WTC11 (cell line): ENCODE results near the gene PTPRK. TPM values are rescaled to one million over a fixed set of nuclear protein-coding genes. Genes with fewer than 3 reads are reported as not detected.

ENCODE experiments used
- ATAC-seq: fragments of 200-7000 bp; cut with Tn5 transposase; 2 replicates; pipeline ENCODE4 v1.10.0; 2021; ENCODE audit warnings: mild to moderate bottlenecking, moderate library complexity
- CTCF ChIA-PET: fragments of 300-600 bp; sonication (Branson Sonifier 250); formaldehyde crosslinking; loops from one replicate; lab custom pipeline; 2021; ENCODE audit warnings: antibody characterized with exemption; lab: Charles Lee
- POLR2A ChIA-PET: fragments of 350-600 bp; sonication (Branson Sonifier 250); formaldehyde crosslinking; loops from one replicate; lab custom pipeline; 2021; ENCODE audit warnings: antibody characterized with exemption; lab: Charles Lee
- DNase-seq: peaks from one replicate; pipeline ENCODE4 v3.0.0; 2021; ENCODE audit warnings: low spot score
- H3K27ac Mint-ChIP-seq: 2 replicates; pipeline ENCODE4 v1.8.0; 2021; ENCODE audit warnings: mixed read lengths
- H3K27me3 Mint-ChIP-seq: 2 replicates; pipeline ENCODE4 v1.8.0; 2021; ENCODE audit warnings: low read depth, mild to moderate bottlenecking, moderate library complexity, mixed read lengths
- H3K36me3 Mint-ChIP-seq: 2 replicates; pipeline ENCODE4 v1.8.0; 2021; ENCODE audit warnings: mixed read lengths
- H3K4me1 Mint-ChIP-seq: 2 replicates; pipeline ENCODE4 v1.8.0; 2022; ENCODE audit warnings: mixed read lengths
- H3K4me3 Mint-ChIP-seq: 2 replicates; pipeline ENCODE4 v1.8.0; 2021; ENCODE audit warnings: mild to moderate bottlenecking, moderate library complexity, mixed read lengths
- H3K9me3 Mint-ChIP-seq: 2 replicates; pipeline ENCODE4 v1.8.0; 2021; ENCODE audit warnings: mixed read lengths
- ATF1 ChIP-seq: sonication (generic); formaldehyde crosslinking; IDR thresholded peaks from 2 replicates; pipeline ENCODE4 v1.8.1; 2023; ENCODE audit warnings: mild to moderate bottlenecking, moderate library complexity, missing genetic modification reagents
- ESRRA ChIP-seq: sonication (generic); formaldehyde crosslinking; IDR thresholded peaks from 2 replicates; pipeline ENCODE4 v1.8.1; 2022; ENCODE audit warnings: mild to moderate bottlenecking, missing genetic modification reagents, borderline replicate concordance
- FOXK1 ChIP-seq: sonication (generic); formaldehyde crosslinking; IDR thresholded peaks from 2 replicates; pipeline ENCODE4 v1.8.0; 2022; ENCODE audit warnings: mild to moderate bottlenecking, moderate library complexity, missing genetic modification reagents
- FOXP1 ChIP-seq: sonication (generic); formaldehyde crosslinking; IDR thresholded peaks from 2 replicates; pipeline ENCODE4 v1.8.0; 2022; ENCODE audit warnings: missing genetic modification reagents, mild to moderate bottlenecking, moderate library complexity, borderline replicate concordance
- GABPB1 ChIP-seq: sonication (generic); formaldehyde crosslinking; IDR thresholded peaks from 2 replicates; pipeline ENCODE4 v1.8.1; 2023; ENCODE audit warnings: mild to moderate bottlenecking, missing genetic modification reagents
- GRHL2 ChIP-seq: fragments of 250-450 bp; sonication (Bioruptor Pico); IDR thresholded peaks from 2 replicates; pipeline ENCODE4 v1.8.0; 2022; ENCODE audit warnings: mild to moderate bottlenecking, moderate library complexity; ENCODE audit not compliant: insufficient replicate concordance, severe bottlenecking
- MXD4 ChIP-seq: fragments of 250-450 bp; sonication (Bioruptor Pico); IDR thresholded peaks from 2 replicates; pipeline ENCODE4 v1.8.0; 2021; ENCODE audit warnings: mild to moderate bottlenecking, moderate library complexity, borderline replicate concordance
- NR2C2 ChIP-seq: sonication (generic); formaldehyde crosslinking; IDR thresholded peaks from 2 replicates; pipeline ENCODE4 v1.8.0; 2022; ENCODE audit warnings: mild to moderate bottlenecking, missing genetic modification reagents
- NR3C1 ChIP-seq: sonication (generic); formaldehyde crosslinking; conservative IDR thresholded peaks from 2 replicates; pipeline ENCODE4 v1.8.1; 2023; ENCODE audit warnings: low read depth, mild to moderate bottlenecking, missing genetic modification reagents
- PRRX2 ChIP-seq: fragments of 250-450 bp; sonication (Bioruptor Pico); IDR thresholded peaks from 2 replicates; pipeline ENCODE4 v1.8.0; 2021; ENCODE audit warnings: mild to moderate bottlenecking
- SOX15 ChIP-seq: fragments of 250-450 bp; sonication (Bioruptor Pico); IDR thresholded peaks from 2 replicates; pipeline ENCODE4 v1.9.0; 2021; ENCODE audit warnings: mild to moderate bottlenecking
- TCF7 ChIP-seq: sonication (generic); formaldehyde crosslinking; IDR thresholded peaks from 2 replicates; pipeline ENCODE4 v1.8.0; 2022; ENCODE audit warnings: mild to moderate bottlenecking, low read depth, missing genetic modification reagents, moderate library complexity
- ZNF138 ChIP-seq: sonication (generic); formaldehyde crosslinking; conservative IDR thresholded peaks from 2 replicates; pipeline ENCODE4 v1.8.1; 2022; ENCODE audit warnings: mild to moderate bottlenecking, moderate library complexity, missing genetic modification reagents
- ZNF671 ChIP-seq: fragments of 250-450 bp; sonication (Bioruptor Pico); IDR thresholded peaks from 2 replicates; pipeline ENCODE4 v1.8.0; 2021; ENCODE audit warnings: mild to moderate bottlenecking
- total RNA-seq: library from RNA; stranded (reverse); gene quantifications from 3 replicates; pipeline ENCODE4 v1.2.3, GENCODE V29; 2021
- TF ChIP-seq, protein P1 (sequence below): sonication (generic); formaldehyde crosslinking; conservative IDR thresholded peaks from 2 replicates; pipeline ENCODE4 v1.8.1; 2023; ENCODE audit warnings: mild to moderate bottlenecking, low read depth, missing genetic modification reagents, moderate library complexity
- TF ChIP-seq, protein P2 (sequence below): sonication (generic); formaldehyde crosslinking; IDR thresholded peaks from 2 replicates; pipeline ENCODE4 v1.8.1; 2023; ENCODE audit warnings: mild to moderate bottlenecking, moderate library complexity, missing genetic modification reagents
- TF ChIP-seq, protein P3 (sequence below): sonication (generic); formaldehyde crosslinking; IDR thresholded peaks from 2 replicates; pipeline ENCODE4 v1.8.1; 2022; ENCODE audit warnings: low read depth, mild to moderate bottlenecking, moderate library complexity, missing genetic modification reagents, borderline replicate concordance
- TF ChIP-seq, protein P4 (sequence below): sonication (generic); formaldehyde crosslinking; IDR thresholded peaks from 2 replicates; pipeline ENCODE4 v1.8.1; 2023; ENCODE audit warnings: mild to moderate bottlenecking, missing genetic modification reagents, moderate library complexity
- TF ChIP-seq, protein P5 (sequence below): fragments of 250-450 bp; sonication (Bioruptor Pico); IDR thresholded peaks from 2 replicates; pipeline ENCODE4 v2.1.2; 2022; ENCODE audit warnings: mild to moderate bottlenecking, moderate library complexity
- TF ChIP-seq, protein P6 (sequence below): sonication (generic); formaldehyde crosslinking; IDR thresholded peaks from 2 replicates; pipeline ENCODE4 v1.8.0; 2022; ENCODE audit warnings: mild to moderate bottlenecking, missing genetic modification reagents

PTPRK gene
- total RNA-seq, 1 experiment from 2014 or later: 44.8 TPM

DNA sequence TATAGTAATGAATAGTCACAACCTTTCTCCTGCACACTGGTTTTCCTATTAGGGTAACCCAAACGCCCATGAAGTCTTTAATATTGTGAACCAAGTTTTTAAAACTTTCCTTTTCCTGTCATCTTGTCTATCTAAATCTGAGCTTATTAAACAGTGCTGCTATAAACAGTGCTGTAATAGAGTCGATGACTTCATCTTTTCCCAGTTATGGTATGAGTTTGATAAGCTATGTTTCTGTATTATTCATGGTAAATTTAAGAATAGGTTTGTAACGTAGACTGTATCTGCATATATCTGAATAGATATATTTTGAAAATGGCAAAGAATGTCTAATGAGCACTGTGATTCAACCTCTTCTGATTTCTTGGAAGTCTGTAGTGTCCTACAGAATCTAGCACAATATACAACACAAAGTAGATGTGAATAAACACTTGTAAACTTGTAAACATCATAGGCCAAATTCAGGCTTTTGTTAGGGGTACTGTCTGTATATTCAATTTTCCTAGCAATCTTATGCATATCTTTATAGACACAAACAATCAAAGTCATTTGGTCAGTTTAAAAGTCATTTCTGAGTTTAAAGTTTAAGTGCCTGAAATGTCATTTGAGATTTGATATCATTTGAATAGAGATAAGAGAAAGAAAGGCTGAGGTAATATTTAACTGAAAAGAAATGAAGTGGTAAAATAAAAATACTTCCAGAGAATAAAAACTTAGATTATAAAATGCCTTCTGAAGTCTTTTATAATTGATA is 155.5 kb downstream of the PTPRK start (continued):
- TF ChIP-seq ZNF138 (CRISPR knock-in tag) (no peak), ZNF671 (CRISPR knock-in tag) (no peak), FOXP1 (CRISPR knock-in tag) (no peak), MXD4 (CRISPR knock-in tag) (no peak)
- TF ChIP-seq, protein P1, sequence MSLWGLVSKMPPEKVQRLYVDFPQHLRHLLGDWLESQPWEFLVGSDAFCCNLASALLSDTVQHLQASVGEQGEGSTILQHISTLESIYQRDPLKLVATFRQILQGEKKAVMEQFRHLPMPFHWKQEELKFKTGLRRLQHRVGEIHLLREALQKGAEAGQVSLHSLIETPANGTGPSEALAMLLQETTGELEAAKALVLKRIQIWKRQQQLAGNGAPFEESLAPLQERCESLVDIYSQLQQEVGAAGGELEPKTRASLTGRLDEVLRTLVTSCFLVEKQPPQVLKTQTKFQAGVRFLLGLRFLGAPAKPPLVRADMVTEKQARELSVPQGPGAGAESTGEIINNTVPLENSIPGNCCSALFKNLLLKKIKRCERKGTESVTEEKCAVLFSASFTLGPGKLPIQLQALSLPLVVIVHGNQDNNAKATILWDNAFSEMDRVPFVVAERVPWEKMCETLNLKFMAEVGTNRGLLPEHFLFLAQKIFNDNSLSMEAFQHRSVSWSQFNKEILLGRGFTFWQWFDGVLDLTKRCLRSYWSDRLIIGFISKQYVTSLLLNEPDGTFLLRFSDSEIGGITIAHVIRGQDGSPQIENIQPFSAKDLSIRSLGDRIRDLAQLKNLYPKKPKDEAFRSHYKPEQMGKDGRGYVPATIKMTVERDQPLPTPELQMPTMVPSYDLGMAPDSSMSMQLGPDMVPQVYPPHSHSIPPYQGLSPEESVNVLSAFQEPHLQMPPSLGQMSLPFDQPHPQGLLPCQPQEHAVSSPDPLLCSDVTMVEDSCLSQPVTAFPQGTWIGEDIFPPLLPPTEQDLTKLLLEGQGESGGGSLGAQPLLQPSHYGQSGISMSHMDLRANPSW: no peak
- TF ChIP-seq, protein P2, sequence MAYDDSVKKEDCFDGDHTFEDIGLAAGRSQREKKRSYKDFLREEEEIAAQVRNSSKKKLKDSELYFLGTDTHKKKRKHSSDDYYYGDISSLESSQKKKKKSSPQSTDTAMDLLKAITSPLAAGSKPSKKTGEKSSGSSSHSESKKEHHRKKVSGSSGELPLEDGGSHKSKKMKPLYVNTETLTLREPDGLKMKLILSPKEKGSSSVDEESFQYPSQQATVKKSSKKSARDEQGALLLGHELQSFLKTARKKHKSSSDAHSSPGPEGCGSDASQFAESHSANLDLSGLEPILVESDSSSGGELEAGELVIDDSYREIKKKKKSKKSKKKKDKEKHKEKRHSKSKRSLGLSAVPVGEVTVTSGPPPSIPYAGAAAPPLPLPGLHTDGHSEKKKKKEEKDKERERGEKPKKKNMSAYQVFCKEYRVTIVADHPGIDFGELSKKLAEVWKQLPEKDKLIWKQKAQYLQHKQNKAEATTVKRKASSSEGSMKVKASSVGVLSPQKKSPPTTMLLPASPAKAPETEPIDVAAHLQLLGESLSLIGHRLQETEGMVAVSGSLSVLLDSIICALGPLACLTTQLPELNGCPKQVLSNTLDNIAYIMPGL (CRISPR knock-in tag): no peak

DNA sequence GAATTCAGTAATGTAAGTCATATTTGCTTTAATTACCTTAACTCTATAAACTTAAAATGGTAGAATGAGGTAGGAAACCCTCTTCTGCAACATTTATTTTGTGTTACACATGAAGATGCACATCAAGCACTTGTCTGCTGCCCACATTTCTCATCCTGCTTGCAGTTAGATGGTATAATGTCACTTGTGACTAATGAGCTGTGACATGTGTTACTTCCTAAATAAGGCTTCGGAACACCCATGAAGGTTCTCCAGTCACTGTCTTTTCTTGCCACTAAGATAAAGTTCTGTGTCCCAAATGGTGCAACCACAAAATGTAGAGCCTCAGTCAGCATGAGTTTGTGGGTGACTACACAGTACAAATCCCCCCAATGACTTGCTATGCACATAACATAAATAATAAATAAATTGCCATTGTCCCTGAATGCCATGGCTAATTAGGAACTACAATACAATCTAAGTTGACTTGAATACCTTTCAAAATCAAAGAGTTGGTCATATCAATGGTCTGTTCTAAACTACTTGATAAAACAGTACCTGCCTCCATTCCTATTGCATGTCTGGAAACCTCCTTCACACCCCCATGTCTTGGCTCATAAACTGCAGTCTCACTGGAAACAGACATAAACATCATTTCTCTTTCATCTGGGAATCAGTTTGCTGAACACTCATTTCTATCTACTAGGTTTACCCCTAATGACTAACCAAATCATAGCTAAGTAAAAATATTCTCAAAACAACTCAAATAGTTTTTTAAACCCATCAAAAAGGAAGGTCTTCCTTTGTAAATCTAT is 157.2 kb downstream of the PTPRK start:
- POLR2A ChIA-PET: no interaction called here
- H3K27ac Mint-ChIP-seq: no peak overlapping the region
- DNase-seq (no peak), ATAC-seq (no peak)
- 0 out of 2 replicates have a peak, but pooled peaks cover 3% of the 10 kb centered on the region for H3K4me1 Mint-ChIP-seq
- no peaks in the 10 kb centered on the region for H3K36me3 Mint-ChIP-seq
- H3K27me3 Mint-ChIP-seq: no peaks in the 10 kb centered on the region
- no peak overlapping the region for H3K4me3 Mint-ChIP-seq
- peaks cover 5% of the 10 kb centered on the region; the same call in 1 of the 2 replicates for H3K9me3 Mint-ChIP-seq
- CTCF ChIA-PET: no interaction called here
- TF ChIP-seq ZNF138 (CRISPR knock-in tag): no peak
- TF ChIP-seq TCF7: no peak
- TF ChIP-seq, protein P3, sequence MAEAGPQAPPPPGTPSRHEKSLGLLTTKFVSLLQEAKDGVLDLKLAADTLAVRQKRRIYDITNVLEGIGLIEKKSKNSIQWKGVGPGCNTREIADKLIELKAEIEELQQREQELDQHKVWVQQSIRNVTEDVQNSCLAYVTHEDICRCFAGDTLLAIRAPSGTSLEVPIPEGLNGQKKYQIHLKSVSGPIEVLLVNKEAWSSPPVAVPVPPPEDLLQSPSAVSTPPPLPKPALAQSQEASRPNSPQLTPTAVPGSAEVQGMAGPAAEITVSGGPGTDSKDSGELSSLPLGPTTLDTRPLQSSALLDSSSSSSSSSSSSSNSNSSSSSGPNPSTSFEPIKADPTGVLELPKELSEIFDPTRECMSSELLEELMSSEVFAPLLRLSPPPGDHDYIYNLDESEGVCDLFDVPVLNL (CRISPR knock-in tag): no peak
- TF ChIP-seq, protein P4, sequence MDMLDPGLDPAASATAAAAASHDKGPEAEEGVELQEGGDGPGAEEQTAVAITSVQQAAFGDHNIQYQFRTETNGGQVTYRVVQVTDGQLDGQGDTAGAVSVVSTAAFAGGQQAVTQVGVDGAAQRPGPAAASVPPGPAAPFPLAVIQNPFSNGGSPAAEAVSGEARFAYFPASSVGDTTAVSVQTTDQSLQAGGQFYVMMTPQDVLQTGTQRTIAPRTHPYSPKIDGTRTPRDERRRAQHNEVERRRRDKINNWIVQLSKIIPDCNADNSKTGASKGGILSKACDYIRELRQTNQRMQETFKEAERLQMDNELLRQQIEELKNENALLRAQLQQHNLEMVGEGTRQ (CRISPR knock-in tag): no peak
- TF ChIP-seq GRHL2 (CRISPR knock-in tag): no peak
- TF ChIP-seq NR3C1: no peak
- TF ChIP-seq PRRX2 (CRISPR knock-in tag): no peak
- TF ChIP-seq, protein P1: no peak
- TF ChIP-seq ATF1 (CRISPR knock-in tag): no peak
- TF ChIP-seq FOXP1 (CRISPR knock-in tag): no peak
- TF ChIP-seq FOXK1: no peak
- TF ChIP-seq, protein P5, sequence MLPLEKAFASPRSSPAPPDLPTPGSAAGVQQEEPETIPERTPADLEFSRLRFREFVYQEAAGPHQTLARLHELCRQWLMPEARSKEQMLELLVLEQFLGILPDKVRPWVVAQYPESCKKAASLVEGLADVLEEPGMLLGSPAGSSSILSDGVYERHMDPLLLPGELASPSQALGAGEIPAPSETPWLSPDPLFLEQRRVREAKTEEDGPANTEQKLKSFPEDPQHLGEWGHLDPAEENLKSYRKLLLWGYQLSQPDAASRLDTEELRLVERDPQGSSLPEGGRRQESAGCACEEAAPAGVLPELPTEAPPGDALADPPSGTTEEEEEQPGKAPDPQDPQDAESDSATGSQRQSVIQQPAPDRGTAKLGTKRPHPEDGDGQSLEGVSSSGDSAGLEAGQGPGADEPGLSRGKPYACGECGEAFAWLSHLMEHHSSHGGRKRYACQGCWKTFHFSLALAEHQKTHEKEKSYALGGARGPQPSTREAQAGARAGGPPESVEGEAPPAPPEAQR (CRISPR knock-in tag): no peak
- no peak for TF ChIP-seq SOX15 (CRISPR knock-in tag)
- TF ChIP-seq GABPB1 (CRISPR knock-in tag): no peak
- TF ChIP-seq ESRRA (CRISPR knock-in tag): no peak
- TF ChIP-seq, protein P6, sequence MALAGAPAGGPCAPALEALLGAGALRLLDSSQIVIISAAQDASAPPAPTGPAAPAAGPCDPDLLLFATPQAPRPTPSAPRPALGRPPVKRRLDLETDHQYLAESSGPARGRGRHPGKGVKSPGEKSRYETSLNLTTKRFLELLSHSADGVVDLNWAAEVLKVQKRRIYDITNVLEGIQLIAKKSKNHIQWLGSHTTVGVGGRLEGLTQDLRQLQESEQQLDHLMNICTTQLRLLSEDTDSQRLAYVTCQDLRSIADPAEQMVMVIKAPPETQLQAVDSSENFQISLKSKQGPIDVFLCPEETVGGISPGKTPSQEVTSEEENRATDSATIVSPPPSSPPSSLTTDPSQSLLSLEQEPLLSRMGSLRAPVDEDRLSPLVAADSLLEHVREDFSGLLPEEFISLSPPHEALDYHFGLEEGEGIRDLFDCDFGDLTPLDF: no peak
- TF ChIP-seq NR2C2 (CRISPR knock-in tag): no peak
